ENCODE data around the gene TNS3. TPM values are rescaled to one million over a fixed set of nuclear protein-coding genes. Genes with fewer than 3 reads are reported as not detected.

The TNS3 gene
- total RNA-seq, 2 donors from 2014 or later, result 2.3 to 2.6 TPM

DNA sequence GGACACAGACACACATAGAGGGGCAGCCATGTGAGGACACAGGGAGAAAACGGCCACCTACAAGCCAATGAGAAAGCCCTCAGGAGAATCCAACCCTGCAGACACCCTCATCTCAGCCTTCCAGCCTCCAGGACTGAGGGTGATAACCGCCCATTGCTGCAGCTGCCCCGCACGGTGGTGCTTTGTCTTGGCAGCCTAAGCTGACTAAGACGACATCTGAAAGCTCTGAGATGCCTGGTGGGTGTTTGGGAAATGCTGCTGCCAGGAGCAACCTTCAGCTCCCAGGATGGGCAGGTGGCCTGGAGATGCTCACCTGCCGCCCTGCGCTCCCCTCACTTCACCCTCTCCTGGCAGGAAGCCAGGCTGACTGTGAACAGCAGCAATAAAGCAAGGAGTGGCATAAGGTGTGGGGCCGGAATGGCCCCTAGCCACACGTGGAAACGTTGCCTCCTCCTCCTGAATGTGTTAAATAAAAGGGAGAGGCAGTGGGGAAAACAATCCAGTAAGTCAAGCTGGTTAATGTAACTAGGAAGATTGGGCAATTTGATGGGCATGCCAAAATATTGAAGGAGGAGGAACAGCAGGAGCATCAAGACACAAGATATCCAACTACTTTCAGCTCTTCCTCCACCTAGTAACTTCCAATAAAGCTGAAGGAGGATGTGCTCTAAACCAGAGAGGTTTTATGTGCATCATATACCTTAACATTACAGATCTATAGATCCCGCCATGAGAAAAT lies 121.5 kb downstream of the TNS3 start:
- no peaks in the 10 kb centered on the region for H3K27me3 Mint-ChIP-seq
- H3K4me1 Mint-ChIP-seq, result no peaks in the 10 kb centered on the region
- H3K36me3 Mint-ChIP-seq (ENCODE audit: low read depth), result no peaks in the 10 kb centered on the region
- no peaks in the 10 kb centered on the region for H3K9me3 ChIP-seq (ENCODE audit: control insufficient read depth, low read length, poor library complexity, severe bottlenecking)
- DNase-seq, result no peak
- H3K4me3 Mint-ChIP-seq, result no peak overlapping the region
- no peak overlapping the region for H3K27ac Mint-ChIP-seq
- ATAC-seq, result no peak

DNA sequence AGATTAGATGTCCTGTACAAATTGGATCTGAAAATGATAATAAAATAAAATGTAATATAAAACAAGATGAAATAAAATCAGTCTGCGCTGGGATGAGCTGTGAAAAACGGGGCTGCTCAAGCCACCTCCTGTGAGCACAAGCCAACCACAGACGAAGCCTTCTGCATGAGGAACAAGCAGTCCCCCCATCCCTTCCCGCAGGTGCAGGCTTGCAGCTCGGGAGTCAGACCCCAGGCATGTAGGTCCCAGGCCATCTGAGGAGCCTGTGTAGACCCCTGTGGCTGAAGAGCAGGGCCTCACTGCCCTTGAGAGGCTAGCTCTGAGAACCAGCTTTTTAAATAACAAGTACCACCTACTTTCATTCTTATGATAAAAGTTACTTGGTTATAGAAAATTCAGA lies 123.4 kb downstream of the TNS3 start:
- DNase-seq (no peak), ATAC-seq (no peak)
- Mint-ChIP-seq H3K27ac (no peak overlapping the region), H3K4me1 (no peaks in the 10 kb centered on the region), H3K27me3 (no peaks in the 10 kb centered on the region), H3K4me3 (no peak overlapping the region), H3K36me3 (ENCODE audit: low read depth) (no peaks in the 10 kb centered on the region)
- no peaks in the 10 kb centered on the region for H3K9me3 ChIP-seq (ENCODE audit: control insufficient read depth, low read length, poor library complexity, severe bottlenecking)

DNA sequence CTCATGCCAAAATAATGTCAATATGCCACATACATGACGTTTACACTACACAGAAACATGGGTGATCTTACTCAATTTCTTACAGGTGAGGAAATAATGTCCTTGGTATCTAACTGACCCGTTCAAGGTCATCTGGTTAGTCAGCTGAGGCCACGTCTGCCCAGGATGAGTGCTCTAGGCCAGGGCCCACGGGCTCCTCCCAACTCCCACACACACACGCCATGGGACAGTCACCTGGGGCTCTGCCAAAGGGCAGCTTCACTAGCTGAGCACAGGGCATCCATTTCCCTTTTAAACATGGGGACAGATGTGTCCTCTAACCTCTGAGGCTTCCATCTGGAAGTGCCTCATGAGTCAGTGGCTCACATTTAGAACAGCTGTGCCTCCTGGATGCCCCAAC lies 123.9 kb downstream of the TNS3 start:
- H3K36me3 Mint-ChIP-seq (ENCODE audit: low read depth), result no peaks in the 10 kb centered on the region
- no peaks in the 10 kb centered on the region for H3K4me1 Mint-ChIP-seq
- H3K27me3 Mint-ChIP-seq, result no peaks in the 10 kb centered on the region
- DNase-seq (no peak), ATAC-seq (no peak)
- no peak overlapping the region for H3K27ac Mint-ChIP-seq
- H3K4me3 Mint-ChIP-seq, result no peak overlapping the region
- no peaks in the 10 kb centered on the region for H3K9me3 ChIP-seq (ENCODE audit: control insufficient read depth, low read length, poor library complexity, severe bottlenecking)

DNA sequence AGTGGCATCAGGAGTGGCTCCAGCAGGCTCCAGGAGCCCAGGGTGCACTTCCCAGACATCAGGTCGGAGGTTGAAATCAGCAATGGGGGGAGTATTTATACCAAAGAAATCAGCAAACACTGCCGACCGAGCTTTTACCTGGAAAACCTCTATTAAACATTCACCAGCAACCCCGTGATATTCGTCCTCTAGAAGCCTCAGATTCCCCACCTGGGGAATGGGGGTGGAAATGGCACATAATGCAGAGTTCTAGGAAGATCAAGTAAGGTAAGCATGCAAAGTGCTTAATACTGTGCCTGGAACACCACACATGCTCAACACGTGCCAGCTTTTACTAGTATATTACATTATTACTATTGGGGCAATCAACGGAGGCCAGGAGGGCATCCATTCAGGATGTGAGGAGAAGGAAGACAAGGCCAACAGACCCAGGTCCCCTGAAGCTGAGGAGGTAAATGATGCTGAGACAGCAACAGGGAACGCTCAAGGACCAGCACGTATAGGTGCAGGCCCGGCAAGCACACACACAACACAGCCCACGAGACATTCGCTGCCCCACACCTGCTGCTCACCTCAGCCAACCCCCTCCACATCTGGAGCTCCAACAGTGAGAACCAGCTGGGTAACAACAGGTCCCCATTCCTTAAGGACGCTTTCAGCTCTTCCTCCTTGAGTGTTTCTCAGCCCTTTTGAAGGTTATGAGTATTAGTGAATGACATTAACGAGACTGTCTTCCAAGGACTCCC lies 125.5 kb downstream of the TNS3 start:
- no peak for DNase-seq
- Mint-ChIP-seq H3K36me3 (ENCODE audit: low read depth) (no peaks in the 10 kb centered on the region), H3K27me3 (no peaks in the 10 kb centered on the region), H3K27ac (no peak overlapping the region), H3K4me1 (no peaks in the 10 kb centered on the region), H3K4me3 (no peak overlapping the region)
- H3K9me3 ChIP-seq (ENCODE audit: control insufficient read depth, low read length, poor library complexity, severe bottlenecking), result no peaks in the 10 kb centered on the region
- no peak for ATAC-seq

DNA sequence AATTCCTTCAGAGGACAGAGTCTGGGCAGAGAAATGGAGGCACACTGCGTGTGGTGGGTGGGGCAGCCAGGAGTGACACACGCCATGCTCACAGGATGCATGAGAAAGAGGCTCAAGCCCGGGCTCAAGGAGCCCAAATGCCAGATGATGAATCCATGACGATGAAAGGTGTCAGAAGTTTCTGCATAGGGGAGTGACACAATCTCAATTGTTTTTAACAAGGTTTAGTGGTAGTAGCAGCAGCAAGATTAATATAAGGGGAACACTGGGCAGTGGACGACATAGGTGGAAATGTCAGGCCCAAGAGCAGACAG lies 126.1 kb downstream of the TNS3 start:
- no peaks in the 10 kb centered on the region for H3K27me3 Mint-ChIP-seq

DNA sequence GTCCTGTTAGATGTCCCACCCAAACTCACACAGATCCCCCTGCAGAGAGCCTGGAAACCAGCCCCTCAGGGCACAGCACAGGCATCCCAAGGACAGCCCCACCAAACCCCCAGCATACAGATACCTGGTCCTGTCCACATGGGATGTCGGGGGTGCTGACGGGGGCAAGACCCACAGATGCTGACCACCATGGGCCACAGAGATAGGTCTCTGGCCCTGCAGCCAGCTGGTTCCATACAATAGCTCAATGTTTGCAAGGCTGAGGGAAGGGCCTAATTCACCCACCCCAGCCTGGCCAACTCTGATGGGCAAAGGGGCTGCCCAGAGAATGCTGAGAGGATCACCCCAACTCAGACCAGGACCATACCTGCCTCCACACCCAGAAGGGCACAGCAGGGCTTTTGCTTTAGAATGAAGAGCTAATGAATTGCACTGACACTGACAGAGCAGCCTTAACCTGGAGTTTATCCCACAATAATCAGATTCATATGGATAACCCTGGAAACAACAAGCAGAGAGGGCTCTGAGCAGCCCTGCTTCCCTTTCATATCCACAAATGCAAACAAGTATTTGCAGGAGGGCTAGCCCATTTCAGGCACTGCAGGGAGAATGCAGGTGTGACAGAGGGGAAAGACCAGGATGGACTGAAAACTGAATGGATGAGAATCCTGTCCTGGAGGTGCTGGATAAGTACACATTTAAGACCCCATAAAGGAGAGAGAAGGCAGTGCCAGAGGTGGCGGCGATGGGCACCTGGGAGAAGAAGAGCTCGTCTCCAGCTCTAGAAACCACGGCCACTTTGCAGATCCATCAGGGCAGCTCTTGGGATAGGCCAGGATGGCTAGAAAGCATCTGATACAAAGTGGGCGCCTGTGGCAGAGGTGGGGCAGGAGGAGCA lies 126.7 kb downstream of the TNS3 start:
- Mint-ChIP-seq H3K36me3 (ENCODE audit: low read depth) (no peaks in the 10 kb centered on the region), H3K4me1 (no peaks in the 10 kb centered on the region), H3K27me3 (no peaks in the 10 kb centered on the region), H3K4me3 (no peak overlapping the region), H3K27ac (no peak overlapping the region)
- no peaks in the 10 kb centered on the region for H3K9me3 ChIP-seq (ENCODE audit: control insufficient read depth, low read length, poor library complexity, severe bottlenecking)
- ATAC-seq, result no peak
- DNase-seq, result no peak

More for the DNA sequence above, 126.1 kb downstream of the TNS3 start:
- ATAC-seq (no peak), DNase-seq (no peak)
- Mint-ChIP-seq H3K4me3 (no peak overlapping the region), H3K4me1 (no peaks in the 10 kb centered on the region), H3K27ac (no peak overlapping the region), H3K36me3 (ENCODE audit: low read depth) (no peaks in the 10 kb centered on the region)
- no peaks in the 10 kb centered on the region for H3K9me3 ChIP-seq (ENCODE audit: control insufficient read depth, low read length, poor library complexity, severe bottlenecking)

DNA sequence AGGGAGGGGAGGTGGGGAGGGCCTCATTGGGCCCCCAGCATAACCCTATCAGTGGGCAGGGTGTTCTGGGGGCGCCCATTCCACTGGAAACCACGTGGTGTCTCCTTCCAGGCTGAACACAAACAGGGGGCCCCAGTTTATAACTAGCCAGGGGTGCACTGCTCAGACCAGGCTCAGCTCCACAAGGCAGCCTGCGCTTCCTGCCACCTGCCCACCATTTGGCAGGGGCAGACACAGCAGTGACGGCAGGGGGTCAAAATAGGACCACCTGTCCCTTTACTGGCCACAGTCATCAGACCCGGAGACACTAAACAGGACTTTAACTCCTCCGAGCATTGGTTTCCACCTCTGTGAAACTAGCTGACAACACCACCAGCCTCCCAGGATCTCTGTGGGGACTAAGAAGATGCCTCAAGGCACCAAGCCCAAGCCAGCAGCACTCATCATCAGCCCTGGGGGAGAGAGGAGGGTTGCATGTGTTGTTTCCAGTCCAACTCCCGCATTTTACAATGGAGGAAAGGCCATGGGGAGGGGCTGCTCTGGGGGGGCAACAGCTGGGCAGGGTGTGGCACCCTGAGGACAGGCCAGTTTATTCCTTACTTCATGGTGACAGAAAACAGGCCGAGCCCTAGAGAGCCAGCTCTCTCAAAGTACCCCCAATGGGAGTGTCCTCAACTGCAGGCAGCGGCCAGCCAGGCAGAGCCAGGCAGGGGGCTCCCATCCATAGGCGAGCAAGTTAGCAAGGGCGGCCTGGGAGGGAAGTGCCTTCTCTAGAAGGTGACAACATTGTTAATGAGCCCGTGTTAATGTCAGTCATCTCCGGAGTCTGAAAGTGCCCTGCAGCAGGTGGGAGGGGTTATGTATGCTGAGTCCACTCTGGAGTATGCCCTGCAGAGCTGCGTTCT lies 127.6 kb downstream of the TNS3 start:
- no peaks in the 10 kb centered on the region for H3K9me3 ChIP-seq (ENCODE audit: control insufficient read depth, low read length, poor library complexity, severe bottlenecking)
- Mint-ChIP-seq H3K27me3 (peaks cover 4% of the 10 kb centered on the region), H3K4me1 (no peaks in the 10 kb centered on the region), H3K4me3 (no peak overlapping the region), H3K27ac (no peak overlapping the region), H3K36me3 (ENCODE audit: low read depth) (no peaks in the 10 kb centered on the region)
- DNase-seq (no peak), ATAC-seq (no peak)

DNA sequence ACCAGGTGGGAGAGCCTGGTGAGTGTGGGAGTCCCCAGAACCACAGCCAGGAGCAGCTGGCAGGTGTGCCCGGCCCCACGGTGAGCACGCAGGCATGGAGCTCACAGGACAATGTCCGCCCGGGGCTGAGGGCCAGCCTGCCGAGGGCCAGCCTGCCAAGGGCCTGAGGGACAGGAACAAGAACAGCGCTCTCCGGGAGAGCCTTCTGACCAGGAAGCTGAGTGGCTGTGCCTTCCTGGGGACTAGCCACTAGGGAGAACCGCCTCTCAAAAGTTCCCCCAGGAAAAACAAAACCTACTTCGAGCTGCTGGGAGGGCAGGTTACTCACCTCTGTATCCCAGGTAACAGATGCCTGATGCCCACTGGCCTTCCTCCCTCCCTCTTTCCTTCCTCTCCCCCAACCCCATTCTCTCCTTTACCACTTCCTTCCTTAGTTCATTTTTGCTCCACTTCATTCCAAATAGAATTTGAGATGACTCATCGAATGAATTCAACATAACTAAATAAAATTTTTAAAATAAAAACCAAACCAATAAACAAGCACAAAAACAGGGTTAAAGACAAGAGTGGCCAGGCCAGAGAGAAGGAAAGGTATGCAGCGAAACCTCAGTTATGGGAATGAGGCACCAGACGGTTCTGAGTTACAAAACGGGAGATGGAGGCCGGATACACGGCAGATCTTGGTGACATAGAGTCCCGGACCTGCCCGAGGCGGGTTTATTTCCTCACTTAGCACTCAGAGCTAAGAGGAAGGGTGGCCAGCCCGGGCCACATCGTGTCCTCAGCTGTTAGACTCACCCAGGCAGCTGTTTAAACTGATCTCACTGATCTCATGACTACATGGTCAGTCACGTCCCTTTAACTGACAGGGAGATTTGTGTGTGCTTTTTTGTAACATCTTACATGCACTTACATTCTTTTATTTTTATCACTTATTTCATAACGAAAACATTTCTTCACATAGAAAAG lies 128.5 kb downstream of the TNS3 start:
- Mint-ChIP-seq H3K27me3 (peaks cover 4% of the 10 kb centered on the region), H3K4me3 (no peak overlapping the region), H3K36me3 (ENCODE audit: low read depth) (no peaks in the 10 kb centered on the region), H3K4me1 (no peaks in the 10 kb centered on the region), H3K27ac (no peak overlapping the region)
- DNase-seq, result no peak
- no peaks in the 10 kb centered on the region for H3K9me3 ChIP-seq (ENCODE audit: control insufficient read depth, low read length, poor library complexity, severe bottlenecking)
- ATAC-seq, result no peak

DNA sequence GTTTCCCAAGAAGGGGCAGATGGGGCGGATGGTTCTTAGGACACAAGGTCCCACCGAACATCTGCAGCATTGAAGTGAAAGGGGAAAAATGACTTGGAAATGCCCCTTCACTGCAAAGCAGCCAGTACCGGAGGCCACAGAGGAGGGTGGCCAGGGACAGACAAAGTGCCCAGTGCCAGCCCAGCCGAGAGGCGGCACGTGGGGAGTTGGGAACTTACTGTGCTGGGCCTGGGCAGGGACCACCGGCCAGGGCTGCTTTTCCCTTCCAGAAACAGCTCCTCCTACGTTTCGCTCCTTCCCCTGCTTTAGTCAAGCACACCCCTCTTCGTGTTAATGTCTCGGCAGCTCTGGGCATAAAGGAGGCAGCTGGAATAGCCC lies 129.2 kb downstream of the TNS3 start:
- peaks cover 4% of the 10 kb centered on the region for H3K27me3 Mint-ChIP-seq
- no peaks in the 10 kb centered on the region for H3K9me3 ChIP-seq (ENCODE audit: control insufficient read depth, low read length, poor library complexity, severe bottlenecking)
- H3K4me1 Mint-ChIP-seq, result no peaks in the 10 kb centered on the region
- no peak for ATAC-seq
- H3K27ac Mint-ChIP-seq, result no peak overlapping the region
- H3K4me3 Mint-ChIP-seq, result no peak overlapping the region
- no peaks in the 10 kb centered on the region for H3K36me3 Mint-ChIP-seq (ENCODE audit: low read depth)
- DNase-seq, result no peak

DNA sequence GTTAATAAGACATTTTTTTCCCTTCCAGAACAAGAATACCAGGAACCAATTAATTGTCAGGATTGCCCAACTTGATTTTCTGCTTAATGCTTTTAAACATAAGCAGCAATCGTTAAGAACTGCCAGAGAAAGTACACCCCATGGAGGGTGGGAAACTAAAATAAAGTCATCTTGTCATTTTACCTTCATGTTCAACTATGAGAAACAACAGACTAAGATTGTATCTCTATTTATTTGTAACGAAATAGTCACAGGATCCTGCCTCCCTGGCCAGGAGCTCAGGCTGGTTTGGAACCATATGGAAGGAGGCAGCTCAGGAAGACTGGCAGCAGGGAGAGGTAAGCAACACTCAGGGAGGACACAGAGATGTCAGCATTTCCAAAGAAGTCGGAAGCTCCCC lies 129.6 kb downstream of the TNS3 start:
- H3K9me3 ChIP-seq (ENCODE audit: control insufficient read depth, low read length, poor library complexity, severe bottlenecking), result no peaks in the 10 kb centered on the region
- Mint-ChIP-seq H3K27me3 (peaks cover 4% of the 10 kb centered on the region), H3K36me3 (ENCODE audit: low read depth) (no peaks in the 10 kb centered on the region)

DNA sequence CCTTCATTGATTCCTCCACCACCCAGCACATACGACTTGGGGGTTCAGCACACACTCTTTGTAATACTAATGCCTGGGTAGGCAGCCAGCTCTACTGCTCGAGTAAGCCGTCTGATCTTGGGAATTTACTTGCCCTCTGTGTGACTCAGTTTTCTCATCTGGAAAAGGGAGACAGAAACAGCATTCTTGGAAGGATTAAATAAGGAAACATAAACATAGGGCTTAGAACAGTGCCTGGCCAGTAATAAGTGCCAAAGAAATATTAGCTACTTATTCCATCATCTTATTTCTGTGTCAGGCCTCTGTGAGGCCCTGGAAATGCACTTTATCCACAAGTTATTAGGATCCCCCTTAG lies 130.1 kb downstream of the TNS3 start:
- no peaks in the 10 kb centered on the region for H3K9me3 ChIP-seq (ENCODE audit: control insufficient read depth, low read length, poor library complexity, severe bottlenecking)
- Mint-ChIP-seq H3K4me3 (no peak overlapping the region), H3K36me3 (ENCODE audit: low read depth) (no peaks in the 10 kb centered on the region), H3K27me3 (peaks cover 4% of the 10 kb centered on the region), H3K27ac (no peak overlapping the region), H3K4me1 (no peaks in the 10 kb centered on the region)
- ATAC-seq (no peak), DNase-seq (no peak)

More for the DNA sequence above, 129.6 kb downstream of the TNS3 start:
- DNase-seq (no peak), ATAC-seq (no peak)
- H3K27ac Mint-ChIP-seq, result no peak overlapping the region
- no peak overlapping the region for H3K4me3 Mint-ChIP-seq
- no peaks in the 10 kb centered on the region for H3K4me1 Mint-ChIP-seq

Data from T-helper 17 cell (primary cell).